ENCODE data around the gene FBXO7.

The FBXO7 gene

DNA sequence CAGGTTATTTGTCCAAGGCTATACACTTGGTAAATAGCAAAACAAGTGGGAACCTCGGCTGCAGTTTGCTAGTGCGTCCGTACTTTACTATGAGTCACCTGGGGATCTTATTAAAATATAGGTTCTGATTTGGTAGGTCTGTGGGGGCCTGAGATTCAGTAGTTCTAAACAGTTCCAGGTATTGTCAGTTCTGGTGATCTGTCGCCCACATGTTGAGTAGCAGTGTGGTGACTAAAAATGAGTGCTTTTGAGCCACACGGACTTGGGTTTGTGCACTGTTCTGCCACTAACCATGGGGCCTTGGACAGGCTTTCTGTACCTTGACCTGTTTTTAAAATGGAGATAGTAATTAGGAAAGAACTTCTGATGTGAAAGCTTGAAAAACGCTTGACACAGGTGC is 15.7 kb downstream of the FBXO7 start:
- no peak for DNase-seq

DNA sequence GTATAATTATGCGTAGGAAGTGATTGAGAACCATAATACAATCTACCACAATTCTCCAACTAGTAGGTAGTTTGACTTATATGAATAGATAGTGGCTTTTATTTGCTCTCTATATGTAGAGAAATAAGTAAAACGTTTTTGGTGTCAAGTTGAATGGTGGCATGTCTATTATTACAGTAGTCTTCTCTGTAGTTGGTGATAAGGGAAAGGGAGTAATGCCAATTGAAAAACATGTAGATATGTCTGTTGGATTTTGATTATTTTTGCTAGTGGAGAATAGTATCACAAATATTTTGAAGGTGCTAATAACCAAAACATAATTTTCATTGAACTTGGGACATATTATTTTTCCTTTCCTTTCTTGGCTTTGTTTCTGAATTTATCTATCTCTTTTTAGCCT is 17.5 kb downstream of the FBXO7 start:
- DNase-seq = no peak

DNA sequence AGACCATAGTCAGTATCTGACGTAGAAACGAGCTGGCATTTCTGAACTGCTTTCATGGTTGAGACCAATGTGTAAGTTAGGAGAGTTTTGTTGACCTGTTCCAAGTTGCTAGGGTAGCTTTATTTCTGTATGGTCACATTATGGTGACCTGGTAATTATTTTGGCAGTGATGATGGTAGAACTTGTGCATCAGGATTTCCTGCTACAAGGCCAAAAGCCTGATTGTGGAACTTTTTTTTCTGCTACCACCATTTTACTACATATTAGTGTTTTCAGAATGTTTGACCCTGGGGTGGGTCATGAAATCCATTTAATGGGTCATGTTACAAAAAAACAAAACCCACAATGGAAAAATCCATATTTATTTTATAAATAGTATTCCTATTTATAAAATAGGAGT is 18.9 kb downstream of the FBXO7 start:
- DNase-seq = no peak

DNA sequence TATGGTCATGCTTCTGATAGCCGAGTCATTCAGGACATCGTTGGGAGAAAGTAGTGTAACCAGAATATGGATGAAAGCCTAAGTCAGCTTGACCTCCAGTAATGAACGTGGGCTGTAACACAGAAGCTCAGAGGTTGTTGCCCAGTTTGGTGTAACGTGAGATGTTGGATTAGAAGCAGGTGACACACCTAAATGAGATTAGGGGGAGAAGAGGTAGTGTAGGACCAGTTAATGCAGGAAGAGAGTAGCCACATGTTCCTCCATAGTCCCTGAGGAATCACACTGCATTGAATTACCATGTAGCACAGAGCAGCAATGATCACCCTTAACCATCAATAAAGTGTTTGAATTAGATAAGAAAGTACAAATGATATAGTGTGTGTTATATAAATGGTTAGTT is 20.4 kb downstream of the FBXO7 start:
- no peak for DNase-seq

DNA sequence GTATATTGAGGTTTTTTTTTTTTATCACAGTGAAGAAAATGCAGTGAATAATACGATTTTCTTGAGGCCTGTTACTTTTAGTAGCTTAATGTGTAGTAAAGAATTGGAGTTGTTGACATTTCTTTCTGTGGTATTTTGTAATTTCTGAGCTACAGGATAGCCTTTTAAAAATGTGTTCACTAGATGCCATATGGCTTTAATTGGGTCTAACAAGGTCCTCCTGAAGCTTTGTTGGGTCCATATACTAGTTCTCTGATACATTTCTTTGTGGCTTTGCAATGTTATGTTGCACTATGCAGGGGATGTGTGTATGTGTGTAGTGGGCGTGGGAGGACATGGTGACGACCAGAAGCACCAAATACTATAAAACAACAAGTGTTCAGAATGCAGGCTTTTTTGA is 25.1 kb downstream of the FBXO7 start:
- no peak for DNase-seq

DNA sequence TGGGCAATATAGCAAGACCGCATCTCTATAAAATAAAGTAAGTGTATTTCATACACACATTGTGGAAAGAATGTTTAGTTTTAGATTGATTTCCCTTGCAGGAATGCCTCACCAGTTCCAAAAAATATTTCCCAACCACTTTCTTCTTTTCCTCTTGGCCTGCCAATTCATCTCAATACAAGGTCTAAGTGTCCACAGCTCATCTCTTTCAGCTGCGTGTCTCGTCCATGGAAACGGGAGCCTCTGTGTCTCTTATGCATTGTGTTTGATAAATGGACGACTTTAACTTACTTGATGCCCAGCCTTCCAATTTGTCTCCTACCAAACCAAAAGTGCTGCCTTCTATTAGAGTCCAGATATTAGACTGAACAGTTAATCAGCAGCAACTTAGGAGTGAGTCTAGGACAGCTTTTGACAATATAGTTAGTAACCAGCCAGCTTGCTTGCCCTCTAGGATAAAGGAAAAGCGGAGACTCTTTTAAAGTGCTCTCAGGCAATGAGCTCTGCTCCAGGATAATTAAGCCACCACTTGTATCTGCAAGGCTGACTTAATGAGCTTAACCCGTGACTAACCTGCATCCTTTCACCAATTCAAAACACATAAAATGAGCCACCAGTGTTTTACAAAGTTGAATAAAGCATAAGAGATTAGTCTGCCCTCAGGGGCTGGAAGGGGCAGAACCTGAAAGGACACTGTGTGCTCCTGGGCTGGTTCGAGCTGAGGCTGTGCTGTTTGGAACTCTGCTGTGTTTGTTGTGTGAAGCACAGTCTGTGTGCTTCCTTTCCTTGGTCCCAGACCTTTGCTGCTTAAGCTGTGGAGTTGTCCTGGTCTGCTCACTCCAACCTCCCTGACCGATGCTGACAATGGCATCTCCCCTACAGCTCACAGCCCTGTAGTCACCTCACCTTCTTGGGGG is 27.5 kb downstream of the FBXO7 start:
- DNase-seq = no peak

DNA sequence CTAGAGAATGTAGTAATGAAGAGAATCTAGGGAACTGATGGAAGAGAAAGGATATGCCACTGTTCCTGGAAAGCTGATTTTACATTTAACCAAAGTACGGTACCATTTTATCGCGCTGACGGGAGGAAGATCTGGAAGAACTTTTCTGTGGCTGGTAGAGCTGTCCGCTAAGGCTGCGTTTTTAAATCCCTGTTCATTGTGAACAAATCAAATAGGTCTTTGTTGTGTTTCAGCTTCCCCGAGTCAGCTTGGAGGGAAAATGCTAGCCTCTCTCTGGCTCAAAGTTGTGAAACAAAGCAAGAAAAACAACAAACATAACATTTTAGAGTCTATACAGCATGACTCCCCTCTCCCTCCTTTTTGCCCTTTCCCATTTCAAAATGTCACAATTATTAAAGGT is 34.4 kb downstream of the FBXO7 start:
- DNase-seq = no peak

DNA sequence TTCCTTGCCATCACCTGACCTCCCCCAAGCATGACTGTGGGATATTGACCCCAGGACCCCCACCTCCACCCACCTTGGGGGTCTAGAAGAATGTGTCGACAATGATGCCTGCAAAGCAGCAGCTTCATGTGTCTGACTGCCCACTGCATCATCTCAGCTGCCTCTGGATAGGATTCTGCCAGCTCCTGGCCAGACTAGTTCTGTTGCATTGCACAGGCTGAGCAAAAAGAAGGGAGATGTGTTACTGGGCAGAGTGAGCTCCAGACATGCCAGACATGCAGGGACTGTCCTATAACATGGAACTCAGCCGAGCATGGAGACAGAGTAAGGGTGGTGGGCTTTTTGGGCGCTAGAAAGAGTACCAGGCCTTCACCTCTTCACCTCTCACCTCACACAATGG is 36.7 kb downstream of the FBXO7 start:
- DNase-seq = no peak

DNA sequence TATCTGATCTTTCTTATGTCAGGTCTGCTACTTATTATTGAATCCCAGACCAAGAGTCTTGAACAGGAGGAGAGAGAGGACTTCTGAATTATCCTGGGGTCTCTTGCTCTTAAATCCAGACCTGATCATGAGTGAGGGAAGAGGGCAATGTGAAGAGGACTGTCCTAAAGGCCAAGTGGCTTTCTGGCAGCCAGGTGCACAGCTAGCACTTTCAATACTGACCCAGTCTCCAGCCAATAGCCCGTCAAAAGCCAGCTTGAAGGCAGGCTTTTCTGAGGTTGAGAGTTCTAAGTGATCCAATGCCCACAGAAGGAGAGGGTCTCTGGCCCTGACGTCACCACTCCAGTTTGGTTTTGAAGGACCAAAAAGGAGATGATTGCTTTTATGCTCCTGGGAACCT is 37.2 kb downstream of the FBXO7 start:
- DNase-seq = no peak

DNA sequence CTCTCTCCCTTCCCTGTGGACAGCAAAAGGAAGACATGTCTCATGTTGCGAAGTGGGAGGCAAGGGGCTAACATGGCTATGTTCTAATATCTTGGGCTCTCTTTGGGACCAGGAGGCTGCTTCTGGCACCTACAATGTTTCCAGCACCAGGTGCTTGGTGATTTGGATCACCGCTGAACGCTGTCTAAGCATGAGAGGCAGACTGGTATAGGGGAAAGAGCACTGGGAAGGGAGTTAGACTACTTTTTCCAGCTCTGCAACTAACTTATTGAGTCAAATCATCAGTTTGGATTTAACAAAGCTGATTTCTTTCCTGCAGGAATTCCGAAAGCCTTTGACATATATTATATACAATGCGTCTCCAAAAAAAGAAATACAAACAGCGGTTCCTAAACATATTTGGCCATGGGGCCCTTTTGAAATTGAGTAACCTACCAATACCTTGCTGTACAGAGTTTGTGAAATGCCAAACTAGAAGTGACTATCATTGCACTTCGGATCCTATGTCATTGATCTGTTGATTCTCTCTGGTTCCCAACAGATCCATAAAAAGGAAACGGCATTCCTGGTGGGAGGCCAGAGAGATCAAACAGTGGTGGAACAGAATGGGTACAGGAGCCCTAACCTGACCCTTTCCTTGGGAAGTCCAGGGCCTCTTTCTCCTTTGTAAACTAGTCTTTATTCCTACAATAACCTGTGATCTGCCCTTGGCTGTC is 37.8 kb downstream of the FBXO7 start:
- DNase-seq = no peak

DNA sequence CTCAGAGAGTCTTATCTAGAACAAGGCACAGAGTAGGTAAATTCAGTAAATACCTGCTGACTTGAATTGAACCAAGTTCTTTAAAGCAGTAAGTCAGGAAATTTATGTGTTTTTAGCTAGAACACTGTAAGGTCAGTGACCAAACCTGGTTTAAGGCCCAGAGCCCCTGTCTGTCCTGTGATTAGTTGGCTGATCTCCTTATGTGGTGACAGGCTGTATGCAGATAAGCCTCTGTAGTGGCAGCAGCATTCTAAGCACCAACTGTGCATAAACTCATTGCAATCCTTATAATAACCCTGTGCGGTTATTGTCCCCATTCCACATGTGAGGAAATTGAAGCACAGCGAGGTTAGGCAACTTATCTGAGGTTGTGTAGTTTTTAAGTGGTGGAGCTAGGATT is 40.5 kb downstream of the FBXO7 start:
- DNase-seq = no peak

DNA sequence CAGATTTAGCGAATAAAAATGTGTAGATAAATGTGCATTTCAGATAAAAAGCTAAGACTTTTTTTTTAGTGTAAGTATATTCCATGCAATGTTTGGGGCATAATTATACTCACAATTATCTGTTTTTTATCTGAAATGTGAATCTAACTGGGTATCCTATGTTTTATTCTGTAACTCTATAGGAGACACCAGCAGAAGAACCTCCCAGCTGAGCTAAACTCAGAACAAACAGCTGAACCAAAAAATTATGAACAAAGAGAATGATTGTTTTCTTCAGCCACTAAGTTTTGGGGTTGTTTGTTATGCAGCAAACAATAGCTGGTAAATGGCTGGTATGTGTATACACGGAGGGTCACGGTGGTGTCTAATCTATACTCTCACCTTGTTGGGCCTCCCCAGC is 42.9 kb downstream of the FBXO7 start:
- no peak for DNase-seq

DNA sequence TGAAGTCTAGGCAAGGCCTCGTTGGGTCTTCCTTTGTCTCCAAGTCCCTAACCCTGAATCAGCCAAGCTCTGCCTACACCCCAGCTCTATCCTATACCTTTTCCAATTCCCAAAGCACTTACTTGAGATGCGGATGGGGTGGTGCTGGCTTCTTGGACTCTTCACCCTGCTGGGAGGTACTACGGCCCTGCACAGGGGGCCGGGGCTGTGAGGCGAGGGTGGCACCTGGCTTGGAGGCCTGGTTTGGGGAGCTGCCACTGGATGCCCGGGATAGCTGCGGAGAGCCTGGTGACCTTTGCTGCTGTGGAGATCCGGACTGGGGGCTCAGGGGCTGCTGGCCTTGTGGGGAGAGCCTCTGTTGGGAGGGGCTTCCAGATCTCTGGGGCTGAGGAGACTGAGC is 43.3 kb downstream of the FBXO7 start:
- DNase-seq = no peak

DNA sequence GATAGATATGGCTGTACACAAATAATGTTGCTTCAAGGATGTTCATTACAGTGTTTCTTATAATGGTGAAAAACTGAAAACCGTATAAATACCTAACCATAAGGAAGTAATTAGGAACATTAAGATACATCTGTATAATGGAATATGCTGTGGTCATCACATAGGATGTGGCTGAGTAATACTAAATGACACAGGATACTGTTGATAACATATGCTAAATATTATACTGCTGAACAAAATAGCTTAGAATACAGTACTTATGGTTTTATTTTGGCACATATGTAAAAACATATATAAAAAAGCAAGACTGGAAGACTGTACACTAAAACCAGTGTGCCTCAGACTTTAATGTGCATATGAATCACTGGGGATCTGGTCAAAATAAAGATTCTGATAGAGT is 43.8 kb downstream of the FBXO7 start:
- no peak for DNase-seq

DNA sequence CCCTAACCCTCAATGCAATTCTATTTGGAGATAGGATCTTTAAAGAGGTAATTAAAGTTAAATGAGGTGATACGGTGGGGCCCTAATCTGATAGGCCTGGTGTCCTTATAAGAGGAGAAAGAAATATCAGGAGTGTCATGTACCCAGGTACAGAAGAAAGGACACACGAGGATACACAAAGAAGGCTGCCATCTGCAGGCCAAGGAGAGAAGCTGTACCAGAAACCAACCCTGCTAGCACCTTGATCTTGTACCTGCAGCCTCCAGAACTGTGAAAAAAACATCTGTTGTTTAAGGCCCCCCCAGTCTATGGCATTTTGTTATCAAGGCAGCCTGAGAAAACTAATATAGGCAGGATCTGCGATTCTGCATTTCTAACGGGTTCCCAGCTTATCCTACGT is 44.2 kb downstream of the FBXO7 start:
- no peak for DNase-seq

DNA sequence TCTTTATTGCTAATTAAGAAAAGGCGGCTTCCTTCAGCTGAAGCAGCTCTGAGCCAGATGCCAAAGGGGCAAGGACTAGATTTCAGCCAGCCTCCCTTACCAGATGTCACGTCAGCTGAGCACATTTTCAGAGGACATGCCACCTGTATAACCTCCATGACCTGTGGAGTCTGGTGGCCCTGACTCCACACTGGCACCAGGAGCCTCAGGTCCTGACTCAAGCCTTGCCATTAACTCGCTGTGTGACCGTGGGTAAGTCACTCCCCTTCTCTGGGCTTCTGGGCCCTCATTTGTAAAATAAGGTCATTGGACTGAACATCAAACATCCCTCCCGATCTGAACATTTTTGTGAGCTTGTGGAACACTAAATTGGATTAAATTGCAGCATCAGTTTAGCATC is 46.0 kb downstream of the FBXO7 start:
- no peak for DNase-seq

DNA sequence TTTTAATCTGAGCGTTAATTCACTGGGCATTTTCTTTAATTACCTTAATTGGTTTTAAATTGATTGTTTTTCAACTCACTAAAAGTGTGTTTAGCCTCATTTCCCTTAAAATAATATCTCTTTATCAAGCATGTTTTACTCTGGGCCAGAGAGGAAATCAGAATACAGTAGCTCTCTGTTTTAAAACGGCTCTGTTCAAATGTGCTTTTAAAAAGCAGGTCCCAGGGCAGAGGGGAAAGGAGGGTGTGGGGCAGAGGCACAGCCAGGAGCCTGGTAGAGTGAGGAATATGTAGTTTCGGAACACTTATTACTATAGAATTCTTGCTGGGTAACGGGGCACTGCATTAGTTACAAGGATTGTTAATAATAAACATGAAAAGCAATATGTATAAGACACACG is 47.6 kb downstream of the FBXO7 start:
- DNase-seq = no peak

DNA sequence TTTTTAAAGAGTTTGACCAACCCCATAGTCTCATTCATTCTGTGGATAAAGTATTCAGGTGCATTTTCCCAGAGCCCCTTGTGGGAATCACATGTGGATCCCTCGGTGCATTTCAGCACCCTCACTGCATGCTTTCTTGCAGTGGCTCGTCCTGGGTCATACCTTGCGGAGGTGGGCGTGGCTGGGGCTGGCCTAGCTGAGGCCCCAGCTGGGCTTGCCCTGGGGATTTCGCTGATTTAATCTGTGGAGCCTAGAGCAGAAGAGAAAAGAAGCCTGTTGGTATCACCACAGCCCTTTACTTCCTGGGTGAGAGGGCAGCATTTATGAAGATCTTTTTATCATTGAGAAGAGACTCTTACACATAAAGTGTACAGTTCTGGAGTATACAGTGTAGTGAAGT is 53.1 kb downstream of the FBXO7 start:
- no peak for DNase-seq

DNA sequence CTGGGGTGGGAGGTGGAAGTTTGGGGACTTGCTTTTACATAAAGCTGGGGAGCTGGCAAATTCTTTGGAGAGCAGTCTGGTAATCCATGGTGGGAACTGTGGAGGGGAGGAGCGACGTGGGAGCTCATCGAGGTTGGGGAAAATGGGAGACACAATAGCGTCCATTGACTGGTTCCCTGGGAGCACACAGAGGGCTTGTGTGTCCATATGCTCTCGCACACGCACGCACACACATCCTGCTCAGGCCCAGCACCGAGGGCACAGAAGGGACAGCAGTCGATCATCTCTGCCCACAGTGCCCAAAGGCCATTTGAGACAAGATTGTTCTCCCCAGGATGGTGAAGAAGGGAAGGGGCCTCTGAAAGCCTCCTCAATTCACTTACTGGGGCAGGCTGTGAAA is 53.7 kb downstream of the FBXO7 start:
- DNase-seq = no peak

DNA sequence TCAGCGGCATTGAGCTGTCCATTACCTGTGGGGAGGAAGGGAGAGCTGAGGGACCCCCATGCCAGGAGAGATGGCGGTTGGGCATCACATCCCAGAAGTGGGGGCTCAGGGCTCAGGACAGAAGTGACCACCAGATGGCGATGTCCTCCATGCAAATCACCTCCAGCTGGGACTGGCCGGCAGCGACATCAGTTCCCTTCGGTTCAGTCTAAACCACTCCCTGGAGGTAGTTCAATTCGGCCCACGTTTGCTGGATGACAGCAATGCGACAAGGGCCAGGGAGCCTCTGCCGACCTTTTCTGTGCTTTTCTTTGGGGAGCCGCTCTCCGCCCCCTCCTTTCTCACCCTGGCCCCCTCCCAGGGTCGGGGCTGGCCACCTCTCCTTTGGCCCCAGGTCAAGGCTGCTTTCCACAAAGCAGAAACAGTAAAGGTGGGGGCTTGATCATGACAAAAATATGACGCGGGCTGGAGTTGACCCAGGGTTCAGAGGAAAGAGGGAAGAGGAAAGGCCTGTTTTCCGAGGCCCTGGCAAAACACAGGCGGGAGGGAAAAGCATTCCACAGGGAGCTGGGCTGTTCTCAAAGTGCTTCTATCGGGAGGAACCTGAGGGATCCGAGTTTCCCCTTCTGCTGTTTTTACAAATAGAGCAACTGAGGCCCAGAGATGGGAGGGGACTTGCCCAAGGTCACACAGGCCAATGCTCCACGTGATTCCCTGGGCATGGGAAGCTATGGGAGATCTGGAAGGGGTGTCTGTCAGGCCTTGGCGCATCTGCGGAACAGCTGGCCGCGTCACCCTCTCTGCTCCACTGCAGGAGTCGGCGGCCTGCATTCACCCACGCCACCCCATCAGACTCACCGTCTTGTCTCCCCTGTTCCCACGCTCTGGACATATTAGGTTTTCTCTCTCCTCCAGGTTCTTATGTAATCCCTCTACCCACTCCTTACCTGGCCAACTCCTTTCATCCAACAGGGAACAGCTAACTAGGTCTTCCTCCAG is 54.7 kb downstream of the FBXO7 start:
- peak; percentile 25 to 44 (median 33) for DNase-seq

DNA sequence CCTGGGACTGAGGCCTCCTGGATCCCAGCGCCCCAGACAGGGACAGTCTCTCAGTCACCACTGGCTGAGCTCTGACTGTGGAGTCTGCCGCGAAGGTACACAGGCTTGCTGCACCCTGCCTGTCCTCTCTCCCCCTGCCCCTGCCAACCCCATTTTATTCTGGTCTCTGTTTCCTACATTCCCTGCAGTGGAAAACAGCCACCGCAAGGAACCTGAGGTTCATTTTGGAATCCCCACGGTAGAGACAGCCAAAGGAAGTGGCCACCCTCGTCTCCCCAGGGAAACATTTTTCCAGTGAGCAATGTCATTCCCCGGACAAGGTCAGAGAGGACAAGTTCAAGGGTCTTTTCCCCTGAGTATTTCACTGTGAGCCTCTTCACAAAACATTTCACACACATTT is 56.6 kb downstream of the FBXO7 start:
- no peak for DNase-seq

DNA sequence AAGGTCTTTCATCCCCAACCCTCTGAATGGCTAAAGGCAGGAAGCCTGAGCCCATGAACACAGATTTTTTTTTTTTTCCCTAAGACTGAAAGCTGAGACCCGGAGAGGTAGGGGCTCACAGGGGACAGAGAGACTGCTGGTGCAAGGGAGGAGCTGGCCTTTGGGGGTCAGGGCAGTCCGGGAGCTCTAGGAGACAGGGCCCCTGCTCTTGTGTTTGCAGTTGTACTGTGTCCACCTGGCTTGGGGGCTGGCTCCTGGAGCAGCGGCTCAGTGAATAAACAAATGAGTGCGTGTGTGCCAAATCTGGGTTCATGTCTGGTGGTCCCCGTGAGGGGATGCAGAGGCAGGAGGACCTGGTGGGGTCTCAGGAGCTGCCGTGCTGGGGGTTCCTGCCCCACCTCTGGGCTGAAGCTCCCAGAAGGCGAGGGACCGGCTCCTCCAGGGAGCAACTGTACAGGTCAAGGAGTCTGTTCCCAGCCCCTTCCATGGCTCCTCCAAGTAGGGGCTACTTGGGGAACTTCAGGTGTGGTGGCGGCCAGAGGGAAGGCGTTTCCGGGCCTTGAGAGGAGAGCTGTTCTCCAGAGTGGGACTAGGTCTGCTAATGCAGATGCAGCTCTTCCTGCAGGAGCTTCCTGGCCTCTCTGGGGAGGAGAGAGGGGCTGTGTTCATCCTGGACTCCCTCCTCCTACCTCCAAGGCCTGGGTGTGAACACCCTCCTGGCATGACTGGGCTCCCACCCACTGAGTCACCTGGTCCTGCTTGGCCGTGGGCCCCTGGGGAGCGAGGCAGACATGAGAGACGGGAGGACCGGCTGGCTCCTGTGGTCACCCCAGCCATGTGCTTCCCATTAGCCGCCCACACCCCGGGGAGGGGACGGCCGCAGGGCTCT is 57.6 kb downstream of the FBXO7 start:
- DNase-seq = no peak

All from activated CD4-positive, CD25-positive, alpha-beta regulatory T cell (primary cell).